HG03378 (cell line): ENCODE data around the gene KCNIP1.

ENCODE experiments used
- ATAC-seq: cut with Tn5 transposase; IDR thresholded peaks from one replicate; pipeline ENCODE4 v1.9.1; 2021; ENCODE audit warnings: mild to moderate bottlenecking, moderate library complexity; ENCODE audit not compliant: unreplicated experiment

The KCNIP1 gene

DNA sequence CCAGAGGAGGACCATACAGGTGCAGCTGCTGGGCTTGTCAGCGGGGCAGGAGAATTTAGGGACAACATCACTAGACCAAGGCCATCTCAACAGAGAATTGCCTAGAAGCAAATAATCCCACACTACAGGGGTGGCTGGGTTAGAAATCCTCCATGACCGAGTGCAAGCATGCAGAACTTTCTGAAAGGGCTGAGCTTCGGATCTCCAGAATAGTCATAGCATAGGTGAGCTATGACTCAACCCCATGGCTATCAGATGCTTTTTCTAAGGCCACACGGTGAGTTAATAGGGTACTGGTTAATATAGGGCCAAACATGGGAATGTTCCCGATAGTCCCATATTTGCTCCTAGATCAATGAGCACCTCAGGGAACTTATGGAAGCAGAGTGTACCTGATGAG, 4.2 kb downstream of the KCNIP1 start:
- ATAC-seq: no peak

GRCh38 chr5:170508660-170509347, 5.0 kb downstream of the KCNIP1 start:
- no peak for ATAC-seq

DNA sequence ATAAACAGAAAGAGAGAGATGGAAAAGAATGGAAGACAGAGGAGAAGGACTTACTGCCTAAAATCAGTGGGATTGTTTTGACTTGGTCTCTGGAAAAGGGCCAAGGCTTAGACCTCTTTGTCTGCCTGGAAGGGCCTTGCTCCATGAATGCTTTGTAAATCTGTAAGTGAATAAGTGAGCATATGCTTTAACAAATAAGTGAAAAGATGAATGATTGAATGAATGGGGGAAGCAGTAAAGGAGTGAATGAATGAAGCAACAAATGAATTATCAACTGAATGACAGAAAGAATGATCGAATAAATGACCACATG, 5.5 kb downstream of the KCNIP1 start:
- no peak for ATAC-seq

DNA sequence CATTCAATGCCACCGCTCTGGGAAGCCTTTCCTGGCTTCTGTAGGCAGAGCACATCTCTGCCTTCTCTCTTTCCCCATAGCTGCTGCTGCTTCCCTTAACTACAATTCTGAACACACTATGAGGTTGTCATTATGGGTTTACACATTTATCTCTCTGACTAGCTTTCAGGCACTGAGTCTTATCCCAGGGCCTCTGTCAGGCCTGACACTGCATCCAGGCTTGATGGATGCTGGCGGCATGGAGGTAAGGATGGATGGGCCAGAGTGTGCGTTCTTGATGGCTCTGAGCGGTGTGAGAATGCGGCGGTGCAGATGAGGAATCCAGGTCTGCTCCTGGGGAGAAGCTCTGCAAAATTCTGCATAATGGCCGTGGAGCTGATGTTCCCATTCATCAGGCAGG, 6.3 kb downstream of the KCNIP1 start:
- ATAC-seq: no peak

DNA sequence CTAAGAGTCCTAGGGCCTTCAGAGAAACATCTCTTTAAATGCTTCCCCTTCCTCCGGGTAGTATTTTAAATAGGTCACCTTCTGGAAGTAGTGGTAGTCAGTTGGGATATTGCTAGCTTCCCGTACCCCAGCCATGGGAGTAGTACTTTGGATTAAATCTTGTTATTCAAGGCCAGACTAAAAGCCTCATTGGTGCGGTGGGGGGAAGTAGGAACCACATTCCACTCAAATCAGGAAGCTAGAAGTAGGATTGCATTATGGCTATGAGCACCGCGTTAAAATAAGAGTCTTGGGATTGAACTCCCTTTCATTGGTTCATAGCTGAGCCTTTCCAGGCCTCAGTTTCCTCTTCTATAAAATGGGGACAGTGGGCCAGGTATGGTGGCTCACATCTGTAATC, 6.7 kb downstream of the KCNIP1 start:
- ATAC-seq: no peak

DNA sequence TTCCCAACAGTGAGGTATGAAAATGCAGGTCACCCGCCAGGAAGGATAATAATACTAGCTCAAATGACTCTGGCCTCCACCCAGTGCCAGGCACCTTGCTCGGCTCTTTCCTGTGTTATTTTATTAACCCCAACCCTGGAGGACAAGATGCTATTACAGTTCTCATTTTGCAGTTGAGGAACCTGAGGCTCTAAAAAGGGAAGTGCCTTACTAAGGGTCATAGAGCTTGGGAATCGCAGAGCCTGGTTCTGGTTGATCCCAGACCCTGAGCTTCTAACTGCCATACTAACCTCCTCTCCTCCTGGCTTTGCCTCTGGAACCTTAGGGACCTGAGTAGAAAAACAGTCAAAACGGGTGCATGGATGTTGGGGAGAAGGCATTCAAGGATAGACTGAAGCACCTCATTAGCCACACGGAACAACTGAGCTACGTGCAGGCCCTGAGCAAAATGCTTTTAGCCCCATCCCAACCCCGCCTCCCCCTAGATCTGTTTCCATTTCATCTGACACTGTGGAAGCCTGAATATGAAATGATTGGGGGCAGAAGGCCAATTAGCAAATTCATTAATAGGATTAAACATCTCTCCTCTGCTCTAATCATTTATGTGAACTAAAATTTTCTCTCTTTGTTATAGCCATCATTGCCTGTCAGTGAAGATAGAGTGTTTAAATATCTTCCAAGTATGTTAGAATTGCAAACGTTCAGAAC, 7.9 kb downstream of the KCNIP1 start:
- no peak for ATAC-seq

GRCh38 chr5:170513856-170514525, 10.2 kb downstream of the KCNIP1 start:
- ATAC-seq: no peak

DNA sequence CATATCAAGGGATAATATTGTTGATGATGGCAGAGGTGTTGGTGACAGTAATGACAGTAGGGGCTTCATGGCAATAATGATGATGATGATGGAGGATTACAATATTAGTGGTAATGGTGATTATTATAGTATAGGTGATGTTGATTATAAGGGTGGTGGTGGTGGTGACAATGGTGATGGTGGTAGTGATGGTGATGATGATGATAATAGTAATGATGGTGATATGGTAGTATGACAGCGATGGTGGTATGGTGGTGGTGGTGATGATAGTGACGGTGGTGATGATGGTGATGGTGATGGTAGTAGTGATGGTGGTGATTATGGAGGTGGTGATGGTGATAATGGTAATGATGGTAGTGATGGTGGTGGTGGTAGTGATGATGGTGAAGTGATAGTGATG, 13.6 kb downstream of the KCNIP1 start:
- no peak for ATAC-seq

DNA sequence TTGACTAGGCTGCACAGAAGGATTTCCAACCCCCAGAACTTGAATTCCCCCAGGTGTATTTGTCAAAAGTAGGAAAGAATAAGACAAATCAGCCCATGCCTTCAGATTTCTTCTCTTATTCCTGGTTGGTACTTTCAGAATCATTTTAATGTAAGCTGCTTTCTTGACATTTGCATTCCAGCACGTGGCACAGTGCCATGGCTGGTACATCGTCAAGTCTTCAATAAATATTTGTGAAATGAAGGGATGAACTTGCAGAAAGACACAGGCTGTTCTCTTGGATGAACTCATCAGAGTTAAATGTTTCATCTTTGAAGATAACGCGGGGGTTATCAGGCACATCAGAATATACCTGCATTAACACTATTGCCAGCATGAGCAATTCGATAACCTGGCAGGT, 14.5 kb downstream of the KCNIP1 start:
- ATAC-seq: no peak

DNA sequence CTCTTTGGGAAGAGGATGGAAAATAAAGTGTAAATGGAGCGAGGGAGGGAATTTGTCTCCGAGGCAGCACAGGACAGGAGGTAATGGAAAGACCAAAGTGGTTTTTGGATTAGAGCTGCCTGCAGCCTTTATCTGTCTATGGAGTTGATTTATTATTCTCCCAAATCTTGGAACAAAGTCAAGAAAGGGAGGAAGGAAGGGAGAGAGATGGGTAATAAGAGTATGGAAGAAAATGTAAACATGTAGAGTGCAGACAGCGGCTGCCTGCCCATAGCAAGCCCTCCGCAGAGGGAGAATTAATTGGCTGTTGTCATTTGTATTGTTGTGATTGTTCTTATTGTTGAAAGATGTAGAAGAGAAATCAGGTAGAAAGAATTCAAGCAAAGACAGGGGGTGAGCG, 15.7 kb downstream of the KCNIP1 start:
- no peak for ATAC-seq

- ATAC-seq: no peak
Observed at GRCh38 chr5:170520372-170520771, 16.6 kb downstream of the KCNIP1 start.

GRCh38 chr5:170522211-170523141, 18.7 kb downstream of the KCNIP1 start:
- ATAC-seq: no peak

- no peak for ATAC-seq
Observed at GRCh38 chr5:170523142-170523551, 19.3 kb downstream of the KCNIP1 start.

GRCh38 chr5:170523830-170524229, 20.0 kb downstream of the KCNIP1 start:
- ATAC-seq: no peak

DNA sequence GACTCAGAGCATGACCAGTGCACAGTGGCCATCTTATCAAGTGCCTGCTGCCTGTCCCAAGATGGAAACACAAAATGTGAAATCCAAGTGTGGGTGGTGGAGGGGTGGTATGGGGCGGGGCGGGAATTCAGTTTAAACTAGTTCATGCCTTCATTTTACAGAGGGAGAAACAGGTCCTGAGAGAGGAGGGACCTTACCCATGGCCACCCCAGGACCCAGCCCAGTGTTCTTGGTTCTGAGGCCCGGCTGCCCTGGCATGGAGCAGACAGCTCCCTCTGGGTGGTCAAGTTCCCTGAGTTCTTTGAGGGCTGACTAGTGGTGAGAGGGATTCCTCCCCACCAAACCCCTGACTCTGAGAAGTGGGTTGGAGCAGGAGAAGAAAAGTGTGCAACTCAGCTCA, 20.8 kb downstream of the KCNIP1 start:
- ATAC-seq: no peak

GRCh38 chr5:170525470-170526211, 21.8 kb downstream of the KCNIP1 start:
- no peak for ATAC-seq

GRCh38 chr5:170527991-170528390, 24.2 kb downstream of the KCNIP1 start:
- ATAC-seq: no peak

- no peak for ATAC-seq
Observed at GRCh38 chr5:170528976-170529375, 25.2 kb downstream of the KCNIP1 start.

DNA sequence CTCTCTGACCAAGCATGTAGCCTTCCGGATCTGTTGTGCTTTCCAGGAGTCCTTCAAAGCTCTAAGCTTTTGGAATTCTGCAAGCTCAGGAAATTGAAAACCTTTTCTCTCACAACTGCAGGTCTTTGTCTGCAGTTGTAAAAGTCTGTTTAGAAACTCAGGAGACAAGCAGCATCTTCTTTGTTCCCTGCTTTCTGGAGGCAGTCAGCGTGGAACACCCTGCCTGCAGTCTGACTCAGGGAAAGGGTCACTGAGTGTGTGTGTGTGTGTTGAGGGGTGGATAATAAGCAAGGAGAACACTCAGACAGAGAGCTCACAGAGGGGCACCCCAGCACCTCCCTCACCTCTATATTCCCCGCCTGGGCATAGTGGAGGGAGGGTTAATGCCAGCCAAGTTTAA, 29.1 kb downstream of the KCNIP1 start:
- no peak for ATAC-seq

GRCh38 chr5:170533383-170533782, 29.6 kb downstream of the KCNIP1 start:
- ATAC-seq: no peak

- no peak for ATAC-seq
Observed at GRCh38 chr5:170534177-170534576, 30.4 kb downstream of the KCNIP1 start.
